Activated naive CD4-positive, alpha-beta T cell treated with anti-CD3 and anti-CD28 coated beads, Interleukin-2, amount 50 U/mL, for 72 hours (primary cell): Measurements from ENCODE around the gene NPL. TPM values are rescaled to one million over a fixed set of nuclear protein-coding genes. Genes with fewer than 3 reads are reported as not detected.

Source experiments
- ATAC-seq, 2 donors: fragments of 150-1000 bp; cut with Tn5 transposase; 2 replicates each; pipeline ENCODE4 v1.10.0; 2021; ENCODE audit warnings: mild to moderate bottlenecking in 2 of 2, moderate library complexity in 2 of 2
- DNase-seq, 2 donors: peaks; one replicate each; pipeline ENCODE4 v3.0.0; 2021 to 2022; ENCODE audit warnings: low spot score in 2 of 2
- H3K27ac Mint-ChIP-seq, 2 donors: one replicate each; pipeline ENCODE4 v1.8.0; 2022; ENCODE audit warnings: mild to moderate bottlenecking in 2 of 2, mixed read lengths in 2 of 2
- H3K36me3 Mint-ChIP-seq, 2 donors: one replicate each; pipeline ENCODE4 v1.8.0; 2022; ENCODE audit warnings: mixed read lengths in 2 of 2
- H3K9me3 Mint-ChIP-seq, 2 donors: one replicate each; pipeline ENCODE4 v1.8.0; 2022; ENCODE audit warnings: mixed read lengths in 2 of 2
- total RNA-seq, 2 donors: library from RNA; stranded (reverse); gene quantifications; one replicate each; pipeline ENCODE4 v1.2.3, GENCODE V29; 2022

NPL gene
- total RNA-seq, 2 donors from 2014 or later: 1.2 to 3.4 TPM

GRCh38 chr1:182839209-182840066, 49.9 kb downstream of the NPL start, which contains the start of gene DHX9:
Gene DHX9, plus strand, starts transcription at chr1:182839347. Its CDS starts 3,220 bp downstream, at chr1:182842567.
- Mint-ChIP-seq H3K9me3 (no peaks in the 10 kb centered on the region), H3K27ac (peak within 1 kb of the TSS; percentile 88 to 99), H3K36me3 (peaks cover 21 to 41% of the 10 kb centered on the region in 2 donors)
- ATAC-seq: peak; percentile 86 to 89
- DNase-seq: peak; percentile 96 to 99

- DNase-seq (no peak), ATAC-seq (no peak)
- Mint-ChIP-seq H3K9me3 (no peaks in the 10 kb centered on the region), H3K27ac (peak overlapping the region; percentile 88 to 99), H3K36me3 (peaks cover 21 to 55% of the 10 kb centered on the region in 2 donors)
Observed at GRCh38 chr1:182841368-182841988, 51.9 kb downstream of the NPL start.

GRCh38 chr1:182842265-182842664, 52.7 kb downstream of the NPL start:
- Mint-ChIP-seq H3K27ac (peak overlapping the region in 1 of 2 donors; percentile 44), H3K9me3 (no peaks in the 10 kb centered on the region), H3K36me3 (peaks cover 24 to 63% of the 10 kb centered on the region in 2 donors)
- DNase-seq: no peak
- ATAC-seq: no peak

- H3K27ac Mint-ChIP-seq: peak overlapping the region in 1 of 2 donors; percentile 94
- peak; percentile 65 to 76 for ATAC-seq
- DNase-seq: no peak
- H3K9me3 Mint-ChIP-seq: no peaks in the 10 kb centered on the region
- H3K36me3 Mint-ChIP-seq: peaks cover 29 to 80% of the 10 kb centered on the region in 2 donors
Observed at GRCh38 chr1:182845379-182845778, 55.8 kb downstream of the NPL start.

GRCh38 chr1:182845894-182846293, 56.3 kb downstream of the NPL start:
- ATAC-seq (no peak), DNase-seq (no peak)
- peak overlapping the region in 1 of 2 donors; percentile 94 for H3K27ac Mint-ChIP-seq
- H3K9me3 Mint-ChIP-seq: no peaks in the 10 kb centered on the region
- peaks cover 23 to 80% of the 10 kb centered on the region in 2 donors for H3K36me3 Mint-ChIP-seq

- Mint-ChIP-seq H3K9me3 (no peaks in the 10 kb centered on the region), H3K27ac (peak overlapping the region in 1 of 2 donors; percentile 72), H3K36me3 (peaks cover 17 to 74% of the 10 kb centered on the region in 2 donors)
- DNase-seq (no peak), ATAC-seq (no peak)
Observed at GRCh38 chr1:182847105-182847504, 57.5 kb downstream of the NPL start.

GRCh38 chr1:182848736-182849135, 59.2 kb downstream of the NPL start:
- peak overlapping the region in 1 of 2 donors; percentile 80 for H3K27ac Mint-ChIP-seq
- H3K36me3 Mint-ChIP-seq: peaks cover 17 to 71% of the 10 kb centered on the region in 2 donors
- DNase-seq (no peak), ATAC-seq (no peak)
- H3K9me3 Mint-ChIP-seq: no peaks in the 10 kb centered on the region

- no peak for ATAC-seq
- no peak for DNase-seq
- Mint-ChIP-seq H3K36me3 (peaks cover 17 to 56% of the 10 kb centered on the region in 2 donors), H3K9me3 (no peaks in the 10 kb centered on the region), H3K27ac (no peak overlapping the region)
Observed at GRCh38 chr1:182850319-182850718, 60.7 kb downstream of the NPL start.

- Mint-ChIP-seq H3K9me3 (no peaks in the 10 kb centered on the region), H3K27ac (peak overlapping the region in 1 of 2 donors; percentile 62), H3K36me3 (peaks cover 17 to 50% of the 10 kb centered on the region in 2 donors)
- DNase-seq (no peak), ATAC-seq (peak; percentile 63 to 85)
Observed at GRCh38 chr1:182851825-182852224, 62.3 kb downstream of the NPL start.

- no peak overlapping the region for H3K27ac Mint-ChIP-seq
- peaks cover 9 to 43% of the 10 kb centered on the region in 2 donors for H3K36me3 Mint-ChIP-seq
- DNase-seq (no peak), ATAC-seq (no peak)
- H3K9me3 Mint-ChIP-seq: no peaks in the 10 kb centered on the region
Observed at GRCh38 chr1:182855911-182856310, 66.3 kb downstream of the NPL start.

- Mint-ChIP-seq H3K9me3 (no peaks in the 10 kb centered on the region), H3K27ac (peak overlapping the region in 1 of 2 donors; percentile 22), H3K36me3 (peaks cover 13 to 51% of the 10 kb centered on the region in 2 donors)
- DNase-seq (no peak), ATAC-seq (no peak)
Observed at GRCh38 chr1:182857212-182857611, 67.6 kb downstream of the NPL start.

GRCh38 chr1:182860658-182861057, 71.1 kb downstream of the NPL start:
- peak overlapping the region in 1 of 2 donors; percentile 77 for H3K27ac Mint-ChIP-seq
- no peak for DNase-seq
- no peaks in the 10 kb centered on the region for H3K9me3 Mint-ChIP-seq
- H3K36me3 Mint-ChIP-seq: peaks cover 26 to 66% of the 10 kb centered on the region in 2 donors
- ATAC-seq: no peak

- peak; percentile 74 to 84 for ATAC-seq
- H3K27ac Mint-ChIP-seq: peak overlapping the region; percentile 72 to 88
- DNase-seq: no peak
- peaks cover 29 to 69% of the 10 kb centered on the region in 2 donors for H3K36me3 Mint-ChIP-seq
- H3K9me3 Mint-ChIP-seq: no peaks in the 10 kb centered on the region
Observed at GRCh38 chr1:182861994-182862393, 72.4 kb downstream of the NPL start.

GRCh38 chr1:182862827-182863226, 73.3 kb downstream of the NPL start:
- ATAC-seq (no peak), DNase-seq (no peak)
- H3K36me3 Mint-ChIP-seq: peaks cover 28 to 71% of the 10 kb centered on the region in 2 donors
- no peaks in the 10 kb centered on the region for H3K9me3 Mint-ChIP-seq
- H3K27ac Mint-ChIP-seq: peak overlapping the region; percentile 72 to 88

- H3K27ac Mint-ChIP-seq: peak overlapping the region in 1 of 2 donors; percentile 38
- peaks cover 20 to 64% of the 10 kb centered on the region in 2 donors for H3K36me3 Mint-ChIP-seq
- ATAC-seq (no peak), DNase-seq (no peak)
- no peaks in the 10 kb centered on the region for H3K9me3 Mint-ChIP-seq
Observed at GRCh38 chr1:182863940-182864339, 74.4 kb downstream of the NPL start.

GRCh38 chr1:182867861-182868260, 78.3 kb downstream of the NPL start:
- H3K36me3 Mint-ChIP-seq: peaks cover 22 to 51% of the 10 kb centered on the region in 2 donors
- no peaks in the 10 kb centered on the region for H3K9me3 Mint-ChIP-seq
- ATAC-seq (no peak), DNase-seq (no peak)
- H3K27ac Mint-ChIP-seq: peak overlapping the region in 1 of 2 donors; percentile 36

GRCh38 chr1:182869241-182869666, 79.7 kb downstream of the NPL start:
- DNase-seq (no peak), ATAC-seq (peak; percentile 33)
- H3K9me3 Mint-ChIP-seq: no peaks in the 10 kb centered on the region
- H3K27ac Mint-ChIP-seq: peak overlapping the region; percentile 75 to 82
- H3K36me3 Mint-ChIP-seq: peaks cover 32 to 62% of the 10 kb centered on the region in 2 donors
